Activated CD8-positive, alpha-beta memory T cell treated with anti-CD3 and anti-CD28 coated beads for 36 hours (primary cell): ENCODE data around the gene SPINT2. TPM values are rescaled to one million over a fixed set of nuclear protein-coding genes. Genes with fewer than 3 reads are reported as not detected.

ENCODE experiments used
- CTCF ChIA-PET: fragments of 350-600 bp; sonication (Branson Sonifier 250); formaldehyde crosslinking; loops from one replicate; lab custom pipeline; 2021; ENCODE audit warnings: antibody characterized with exemption; lab: Charles Lee
- POLR2A ChIA-PET: fragments of 350-600 bp; sonication (Branson Sonifier 250); formaldehyde crosslinking; loops from one replicate; lab custom pipeline; 2021; ENCODE audit warnings: antibody characterized with exemption; lab: Charles Lee
- total RNA-seq, 2 experiments: library from RNA; stranded (reverse); gene quantifications; one replicate each; pipeline ENCODE4 v1.2.3, GENCODE V29; 2021

The SPINT2 gene
- total RNA-seq, 2 experiments from 2014 or later = 19.0 to 20.1 TPM

DNA sequence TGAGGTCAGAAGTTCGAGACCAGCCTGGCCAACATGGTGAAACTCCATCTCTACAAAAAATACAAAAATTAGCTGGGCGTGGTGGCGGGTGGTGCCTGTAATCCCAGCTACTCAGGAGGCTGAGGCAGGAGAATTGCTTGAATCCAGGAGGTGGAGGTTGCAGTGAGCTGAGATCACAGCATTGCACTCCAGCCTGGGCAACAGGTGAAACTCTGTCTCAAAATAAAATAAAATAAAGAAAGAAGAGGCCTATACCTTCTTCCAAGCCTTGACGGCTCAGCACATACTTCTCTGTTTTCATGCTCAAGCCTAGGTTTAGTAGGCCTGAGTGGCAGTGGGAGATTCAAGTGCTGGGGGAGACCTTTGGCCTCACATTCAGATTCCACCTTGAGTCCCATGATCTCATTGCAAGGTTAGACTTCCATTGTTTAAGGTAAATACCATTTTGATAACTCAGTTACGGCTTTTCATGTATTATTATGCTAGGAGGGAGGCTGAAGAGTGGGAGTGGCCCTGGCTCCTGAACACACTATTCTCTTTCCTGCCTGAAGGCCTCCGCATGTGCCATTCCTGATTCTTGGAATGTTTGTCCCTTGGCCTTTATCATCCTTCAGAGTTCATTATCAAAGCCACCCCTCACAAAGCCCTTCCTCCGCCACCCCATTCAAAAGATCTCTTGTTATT is 1.6 kb upstream of the SPINT2 start:
- ChIA-PET POLR2A (interaction anchor here (0.6 to 0.7 kb wide), 3 partner anchors 53 to 114 kb away, joined by 3 to 8 read pairs (median 3); partner anchors contain the start of gene CATSPERG), CTCF (interaction anchor here (1.4 kb wide), 2 partner anchors 19 to 73 kb away, joined by 3 to 5 read pairs; partner anchors contain the start of gene CATSPERG)

DNA sequence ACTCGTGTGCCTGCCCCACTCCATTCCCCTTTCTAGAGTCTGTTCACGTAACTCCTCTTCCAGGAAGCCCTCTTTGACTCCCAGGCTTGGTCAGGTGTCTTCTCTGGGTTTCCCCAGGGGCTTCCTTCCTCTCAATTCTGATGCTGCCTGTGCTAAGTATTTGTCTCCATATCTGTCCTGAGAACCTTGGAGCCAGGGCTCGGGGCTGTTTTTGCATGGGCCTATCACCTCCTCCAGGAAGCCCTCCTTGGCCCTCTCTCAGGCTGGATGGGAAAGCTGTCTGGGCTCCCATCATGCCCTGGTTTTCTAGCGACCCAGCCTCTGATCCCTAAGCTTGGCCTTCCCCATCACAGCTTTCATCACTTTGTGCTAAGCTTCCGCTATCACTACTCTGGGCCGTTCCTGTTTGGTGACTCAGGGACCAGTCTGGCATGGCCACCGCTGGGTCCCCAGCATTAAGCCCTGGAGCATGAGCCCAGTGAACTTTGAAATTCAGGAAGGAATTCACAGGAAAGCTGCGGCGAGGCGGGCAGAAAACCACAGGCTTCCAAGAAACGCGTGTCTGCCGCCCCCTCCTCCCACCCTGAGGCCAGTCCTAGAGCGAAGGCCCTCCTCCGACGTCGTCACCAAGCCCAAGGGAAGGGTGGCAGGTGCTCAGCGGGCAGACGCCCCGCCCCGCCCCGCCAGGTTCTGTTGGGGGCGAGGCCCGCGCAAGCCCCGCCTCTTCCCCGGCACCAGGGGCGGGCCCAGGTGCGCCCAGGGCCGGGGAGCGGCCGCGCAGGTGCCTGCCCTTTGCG is 486 bp upstream of the SPINT2 start:
- POLR2A ChIA-PET = interaction anchor here (0.6 to 0.7 kb wide), 2 partner anchors 72 to 1158 kb away, joined by 3 to 4 read pairs; partner anchors contain the start of gene CATSPERG
- CTCF ChIA-PET = interaction anchor here (1.0 to 1.4 kb wide), 3 partner anchors 17 to 72 kb away, joined by 3 to 5 read pairs (median 5); partner anchors contain the start of gene CATSPERG

DNA sequence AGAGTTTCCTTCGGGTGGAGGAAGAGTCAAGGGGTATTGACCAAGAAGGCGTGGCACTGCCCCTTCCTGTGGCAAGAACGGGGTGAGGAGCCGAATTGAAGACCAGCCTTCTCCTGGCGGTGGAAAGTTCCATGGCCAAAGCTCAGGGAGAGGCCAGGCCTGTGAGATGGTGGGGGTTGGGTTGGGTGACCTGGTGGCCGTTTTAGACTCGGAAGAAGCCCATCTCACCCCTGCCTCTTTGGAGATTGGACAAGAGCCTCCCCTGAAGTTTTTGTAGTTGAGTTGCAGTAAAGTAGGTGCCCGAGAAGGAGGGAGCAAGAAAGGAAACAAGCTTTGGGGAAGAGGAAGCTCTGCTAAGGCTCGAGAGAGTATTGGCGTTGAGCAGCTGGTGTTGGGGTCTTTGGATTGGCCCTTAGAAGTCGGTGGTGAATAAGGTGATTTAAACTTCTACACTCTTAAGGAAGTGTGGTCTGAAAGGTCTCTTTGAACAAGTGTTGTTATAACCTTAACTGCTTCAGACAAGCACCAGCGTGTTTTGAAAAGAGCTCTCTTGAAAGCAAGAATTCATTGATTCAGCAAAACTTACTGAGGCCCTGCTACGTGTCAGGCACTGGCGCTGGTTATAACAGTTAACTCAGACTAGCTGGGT is 964 bp downstream of the SPINT2 start:
- ChIA-PET CTCF (interaction anchor here (0.6 to 1.9 kb wide), 2 partner anchors 83 to 363 kb away, joined by 3 to 7 read pairs; no protein-coding TSS in a partner anchor), POLR2A (interaction anchor here (0.6 to 0.7 kb wide), 2 partner anchors 207 to 358 kb away, joined by 3 to 16 read pairs; partner anchors contain the start of gene SIPA1L3)

DNA sequence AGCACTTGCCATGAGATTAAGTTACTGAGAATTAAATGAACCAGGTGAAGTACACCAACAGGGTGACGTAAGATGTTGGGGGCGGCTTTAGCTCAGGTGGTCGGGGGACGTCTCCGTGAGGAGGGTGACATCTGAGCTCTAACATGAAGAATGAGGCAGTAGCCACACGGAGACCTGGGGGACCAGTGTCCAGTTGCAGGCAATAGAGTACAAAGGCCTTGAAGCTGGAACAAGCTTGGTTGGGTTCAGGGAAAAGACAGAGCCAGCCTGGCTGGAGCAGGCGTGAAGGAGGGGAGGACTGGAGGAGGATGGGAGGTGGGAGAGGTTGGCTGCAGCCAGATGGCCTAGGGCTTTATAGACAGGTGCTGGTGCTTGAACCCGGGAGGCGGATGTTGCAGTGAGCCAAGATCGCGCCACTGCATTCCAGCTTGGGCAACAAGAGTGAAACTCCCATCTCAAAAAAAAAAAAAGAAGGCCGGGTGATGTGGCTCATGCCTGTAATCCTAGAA is 1.6 kb downstream of the SPINT2 start:
- POLR2A ChIA-PET = interaction anchor here (0.7 kb wide), 1 partner anchor 359 kb away, joined by 3 read pairs; the partner anchor contains the start of gene SIPA1L3
- CTCF ChIA-PET = interaction anchor here (0.6 to 1.9 kb wide), 2 partner anchors 84 to 363 kb away, joined by 3 to 7 read pairs; no protein-coding TSS in a partner anchor

DNA sequence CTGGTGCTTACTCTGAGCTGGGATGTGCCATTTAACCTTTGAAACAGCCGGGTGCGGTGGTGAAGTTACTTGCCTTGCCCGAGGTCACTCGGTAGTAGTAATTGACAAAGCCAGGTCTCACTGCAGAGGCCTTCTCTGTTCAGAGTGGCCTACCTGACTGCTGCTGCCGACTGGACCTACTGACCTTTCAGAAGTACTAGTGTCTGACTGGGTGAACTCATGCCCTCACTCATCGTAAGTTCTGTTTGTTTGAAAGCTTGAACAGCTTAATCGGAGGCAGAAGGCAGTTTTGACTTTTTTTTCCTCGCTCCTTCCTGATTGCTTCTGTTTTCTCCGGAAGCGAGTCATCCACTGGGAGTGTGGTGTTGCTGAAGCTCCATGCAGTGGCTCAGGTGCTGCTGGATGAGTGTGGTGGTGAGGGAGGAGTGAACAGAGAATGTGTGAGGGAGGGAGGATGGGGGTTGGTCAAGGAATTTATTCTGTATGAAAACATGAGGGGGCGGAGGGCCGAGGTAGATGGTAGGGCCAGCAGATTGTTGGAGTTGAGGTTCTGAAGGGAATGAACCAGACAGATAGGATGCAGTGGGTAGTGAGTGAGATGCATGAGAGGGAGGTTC is 2.7 kb downstream of the SPINT2 start:
- CTCF ChIA-PET = interaction anchor here (1.5 kb wide), 1 partner anchor 23 kb away, joined by 5 read pairs; no protein-coding TSS in a partner anchor
- POLR2A ChIA-PET = no interaction called here

DNA sequence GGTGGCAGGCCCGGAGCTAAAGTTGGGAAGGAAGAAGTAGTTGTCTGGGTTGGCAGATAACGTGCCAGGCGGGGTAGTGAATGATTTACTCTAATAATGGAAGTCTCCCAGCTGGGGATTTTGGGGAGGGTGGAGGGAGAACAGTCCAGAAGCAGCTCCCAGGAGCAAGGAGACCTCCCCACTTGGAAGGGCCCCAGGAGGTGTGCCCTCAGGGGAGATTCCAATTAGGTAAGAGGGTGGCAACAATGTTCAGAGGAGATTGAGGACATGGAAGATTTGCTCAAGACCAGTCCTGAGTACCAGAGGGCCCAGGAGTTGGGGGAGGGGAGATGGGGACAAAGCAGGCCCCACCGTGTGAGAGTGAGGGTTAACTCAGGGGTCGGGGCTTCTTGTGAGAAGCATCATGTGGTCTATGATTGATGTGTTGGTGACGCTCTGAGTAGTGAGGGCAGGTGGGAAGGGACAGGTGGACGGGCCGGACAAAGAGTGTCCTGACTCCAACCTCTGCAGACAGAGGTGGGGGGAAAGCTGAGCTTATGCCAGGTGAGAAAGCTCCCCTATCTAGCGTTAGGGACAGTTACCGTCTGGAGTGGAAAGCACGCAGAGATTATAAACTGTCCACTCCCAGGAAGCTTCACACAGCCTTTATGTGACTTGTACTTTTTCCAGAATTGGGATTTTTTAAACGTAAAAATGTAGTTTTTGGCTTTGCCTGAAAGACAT is 3.5 kb downstream of the SPINT2 start:
- CTCF ChIA-PET = interaction anchor here (0.5 to 1.5 kb wide), 2 partner anchors 24 to 119 kb away, joined by 3 to 5 read pairs; no protein-coding TSS in a partner anchor
- POLR2A ChIA-PET = no interaction called here

DNA sequence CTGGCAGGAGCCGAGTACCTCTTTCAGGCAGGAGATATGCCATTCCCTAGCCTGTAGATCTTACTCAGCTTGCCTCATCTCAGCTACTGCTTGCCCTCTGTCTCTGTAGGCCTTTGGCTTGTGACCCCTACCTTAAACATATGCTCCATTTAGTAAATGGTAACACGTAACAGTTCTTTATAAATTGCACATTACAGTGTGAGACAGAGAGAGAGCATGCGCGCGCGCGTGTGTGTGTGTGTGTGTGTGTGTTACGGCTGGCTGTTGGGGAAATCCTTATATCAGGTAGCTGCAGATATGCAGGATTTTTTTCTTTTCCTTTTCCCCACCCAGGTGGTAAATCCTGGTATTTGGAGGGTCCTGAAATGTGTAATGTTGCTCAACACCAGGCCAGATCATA is 4.2 kb downstream of the SPINT2 start:
- CTCF ChIA-PET = interaction anchor here (0.5 kb wide), 1 partner anchor 120 kb away, joined by 3 read pairs; no protein-coding TSS in a partner anchor
- POLR2A ChIA-PET = no interaction called here

DNA sequence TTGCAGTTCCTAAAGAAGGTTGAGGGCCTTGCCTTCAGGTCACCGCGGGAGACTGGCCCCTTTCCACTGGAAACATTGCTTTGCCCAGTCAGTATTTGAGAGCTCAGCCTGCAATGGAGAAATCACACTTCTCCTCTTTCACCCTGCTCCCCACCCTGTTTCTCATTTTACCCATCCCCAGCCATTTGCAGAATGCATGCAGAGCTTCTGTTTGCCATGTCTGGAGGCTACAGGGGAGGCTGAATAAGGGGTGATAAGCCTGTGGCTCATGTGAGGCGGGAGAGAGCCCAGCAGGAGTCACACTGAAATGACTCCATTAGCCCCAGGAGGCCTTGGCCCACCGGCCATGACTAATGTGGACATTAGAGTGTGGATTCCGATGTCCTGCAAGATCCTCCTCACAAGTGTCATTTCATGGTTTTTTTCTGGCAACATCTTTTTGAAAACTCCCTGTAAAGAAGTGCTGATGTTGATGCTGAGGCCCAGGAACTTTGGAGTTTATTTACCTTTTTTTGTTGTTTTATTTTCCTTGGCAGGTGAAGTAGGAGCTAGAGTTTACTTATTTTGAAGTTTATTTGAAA is 6.3 kb downstream of the SPINT2 start:
- POLR2A ChIA-PET = no interaction called here
- CTCF ChIA-PET = no interaction called here

DNA sequence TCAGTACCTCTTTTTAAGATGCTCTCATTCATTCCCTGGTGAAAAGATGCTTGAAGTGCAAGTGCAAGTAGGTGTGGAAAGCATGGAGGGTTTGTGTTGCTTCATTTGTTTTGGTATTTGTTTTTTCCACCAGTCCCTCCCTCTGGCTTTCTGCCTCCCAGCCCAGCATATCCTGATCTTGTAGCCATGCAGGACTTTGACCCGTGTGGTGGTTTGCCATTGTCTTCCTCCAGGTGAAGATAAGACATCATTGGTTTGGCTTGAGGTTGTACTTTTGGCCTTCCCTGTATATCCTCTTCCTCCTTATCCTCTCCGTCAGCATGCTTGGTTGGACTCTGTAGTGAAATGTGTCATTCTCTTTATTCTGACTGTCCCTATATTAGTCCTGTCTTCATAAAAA is 9.1 kb downstream of the SPINT2 start:
- CTCF ChIA-PET = no interaction called here
- POLR2A ChIA-PET = no interaction called here

DNA sequence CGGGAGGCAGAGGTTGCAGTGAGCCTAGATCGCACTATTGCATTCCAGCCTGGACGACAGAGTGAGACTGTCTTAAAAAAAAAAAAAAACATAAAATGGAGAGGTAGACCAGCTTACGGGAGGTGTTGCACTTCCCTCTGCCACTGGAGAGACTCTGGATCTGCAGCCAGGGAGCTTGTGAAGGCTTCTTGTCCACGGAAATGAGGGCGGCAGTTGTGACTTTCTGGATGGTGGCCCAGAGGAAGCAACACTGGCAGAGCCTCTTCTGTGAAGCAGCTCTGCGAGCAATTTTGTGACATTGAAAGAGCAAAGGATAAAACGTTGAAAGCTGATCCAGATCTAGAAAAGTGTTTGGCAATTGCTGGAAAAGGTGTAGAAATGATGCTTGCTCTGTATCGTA is 10.4 kb downstream of the SPINT2 start:
- CTCF ChIA-PET = no interaction called here
- POLR2A ChIA-PET = no interaction called here

DNA sequence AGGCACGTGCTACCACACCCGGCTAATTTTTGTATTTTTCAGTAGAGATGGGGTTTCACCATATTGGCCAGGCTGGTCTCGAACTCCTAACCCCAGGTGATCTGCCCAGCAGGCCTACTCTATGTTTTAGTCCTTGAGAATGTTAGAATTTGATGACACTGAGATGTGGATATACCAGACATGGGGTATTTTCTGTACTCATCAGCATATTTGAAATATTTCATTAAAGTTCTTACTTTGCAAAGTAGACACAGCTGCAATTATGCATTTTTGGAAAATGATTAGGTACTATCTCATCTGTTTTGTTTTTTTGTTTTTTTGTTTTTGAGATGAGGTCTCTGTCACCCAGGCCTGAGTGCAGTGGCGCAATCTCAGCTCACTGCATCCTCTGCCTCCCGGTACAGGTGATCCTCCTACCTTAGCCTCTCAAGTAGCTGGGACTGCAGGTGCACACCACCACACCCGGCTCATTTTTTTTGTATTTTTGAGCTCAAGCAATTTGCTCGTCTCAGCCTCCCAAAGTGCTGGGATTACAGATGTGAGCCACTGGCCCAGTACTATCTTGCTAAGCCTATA is 12.7 kb downstream of the SPINT2 start:
- POLR2A ChIA-PET = no interaction called here
- CTCF ChIA-PET = no interaction called here

DNA sequence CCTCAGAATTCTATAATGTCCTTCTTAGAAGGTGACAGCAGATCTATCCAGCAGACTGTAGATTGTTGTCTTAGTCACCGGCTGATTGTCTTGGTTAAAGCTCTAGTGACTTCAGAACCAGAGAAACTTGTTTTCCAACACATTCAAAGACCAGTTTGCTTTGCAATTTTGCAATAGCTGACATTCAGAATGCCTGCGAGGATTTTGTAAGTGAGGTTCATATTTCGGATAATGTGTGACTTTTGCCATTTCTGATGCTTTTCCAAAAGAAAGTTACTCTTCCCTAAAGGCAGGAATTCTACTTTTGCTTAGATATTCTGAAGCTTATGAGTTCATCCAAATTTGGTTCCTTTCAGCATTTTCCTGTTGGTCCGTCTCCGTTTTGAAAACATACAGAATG is 13.2 kb downstream of the SPINT2 start:
- ChIA-PET CTCF (no interaction called here), POLR2A (no interaction called here)

DNA sequence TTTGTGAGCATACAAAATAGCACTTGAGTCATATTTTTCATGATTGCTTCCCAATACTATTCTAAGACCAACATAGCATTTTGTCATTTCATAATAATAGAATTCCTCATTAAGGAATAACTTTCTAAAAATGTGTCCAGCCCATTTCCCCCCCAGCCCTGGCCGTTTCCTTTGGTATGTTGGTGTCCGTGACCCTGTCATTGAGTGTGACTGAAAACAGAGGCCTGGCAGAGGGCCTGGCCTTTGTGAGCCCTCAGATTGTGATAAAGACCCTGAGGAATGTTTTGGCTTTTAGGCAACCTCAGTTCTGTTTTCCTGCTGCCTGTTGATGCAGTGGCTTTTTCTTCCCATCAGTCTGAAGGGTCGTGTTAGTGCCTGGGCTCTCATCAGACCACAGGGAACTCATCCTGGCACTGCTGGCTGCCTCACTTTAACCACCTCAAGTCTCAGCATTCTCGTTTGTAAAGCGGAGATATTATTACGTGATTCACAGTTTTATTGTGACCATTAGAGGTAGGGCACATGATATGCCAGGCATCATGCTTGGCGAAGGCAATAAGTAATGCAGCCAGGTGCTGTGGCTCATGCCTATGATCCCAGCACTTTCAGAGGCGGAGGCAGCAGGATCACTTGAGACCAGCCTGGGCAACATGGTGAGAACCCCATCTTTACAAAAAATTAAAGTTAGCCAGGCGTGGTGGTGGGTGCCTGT is 13.8 kb downstream of the SPINT2 start:
- CTCF ChIA-PET = no interaction called here
- POLR2A ChIA-PET = no interaction called here

DNA sequence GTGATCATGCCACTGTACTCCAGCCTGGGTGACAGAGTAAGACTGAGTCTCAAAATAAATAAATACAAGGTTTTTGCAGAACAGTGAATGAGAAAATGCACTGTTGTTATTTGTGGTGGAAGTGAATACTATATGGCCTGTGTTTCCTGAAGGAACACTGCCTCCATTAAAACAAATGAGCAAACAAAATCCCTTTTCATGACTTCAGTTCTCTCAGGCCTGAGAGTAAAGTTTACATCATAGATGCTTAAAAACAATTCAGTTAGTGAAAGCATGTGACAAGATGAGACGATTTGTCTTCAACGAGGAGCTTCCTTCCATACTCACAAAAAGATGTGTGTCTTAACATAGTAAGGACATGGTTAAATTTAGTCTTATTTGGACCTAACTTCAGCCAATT is 14.4 kb downstream of the SPINT2 start:
- ChIA-PET POLR2A (no interaction called here), CTCF (interaction anchor here (0.6 kb wide), 1 partner anchor 28 kb away, joined by 8 read pairs; no protein-coding TSS in a partner anchor)

DNA sequence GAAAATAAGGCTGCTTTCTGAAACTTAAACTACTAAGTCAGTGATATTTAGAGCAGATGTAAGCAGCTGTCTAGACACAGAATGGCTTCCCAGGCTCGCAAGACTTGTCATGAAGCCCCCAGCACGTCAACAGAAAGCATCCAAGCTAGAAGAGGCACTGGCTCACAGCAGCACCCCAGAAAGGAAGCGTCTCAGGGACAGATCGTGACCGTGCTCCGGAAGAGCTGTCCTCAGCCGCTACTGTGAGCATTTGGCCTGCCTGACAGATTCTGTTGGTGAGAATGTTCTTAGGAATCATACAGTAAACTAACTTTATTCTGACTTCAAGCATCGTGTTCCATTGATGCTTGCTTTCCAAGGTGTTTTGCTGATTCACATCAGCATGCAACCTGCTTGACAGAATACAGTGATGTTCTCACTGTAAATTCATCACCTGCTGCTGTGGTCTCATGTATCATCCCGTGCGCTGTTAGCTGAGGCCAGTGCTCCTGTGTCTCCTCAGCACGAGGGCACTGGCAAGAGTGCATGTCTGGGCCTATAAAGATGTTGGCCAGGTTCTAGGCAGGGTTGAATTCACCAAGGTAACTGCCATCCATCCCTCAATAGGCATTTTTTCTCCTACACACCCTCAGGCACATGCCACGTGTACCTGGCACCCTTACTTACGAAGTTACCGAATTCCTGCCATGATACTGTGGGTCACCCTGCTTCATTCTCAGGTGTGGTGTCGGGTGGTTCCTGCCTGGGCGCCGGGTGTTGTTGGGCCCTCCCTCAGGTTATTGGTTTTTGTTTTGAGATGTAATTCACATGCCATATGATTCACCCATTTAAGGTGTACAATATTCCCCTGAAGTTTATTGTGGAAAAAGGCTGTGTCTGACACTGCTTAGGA is 15.9 kb downstream of the SPINT2 start:
- CTCF ChIA-PET = no interaction called here
- POLR2A ChIA-PET = no interaction called here
